ENCODE data around the gene ITIH5.

The ITIH5 gene

GRCh38 chr10:7583626-7584025, 83.1 kb downstream of the ITIH5 start:
- no peak for DNase-seq (ENCODE audit: low read depth)

GRCh38 chr10:7580520-7580919, 86.2 kb downstream of the ITIH5 start:
- DNase-seq (ENCODE audit: low read depth) = no peak

- no peak for DNase-seq (ENCODE audit: low read depth)
Observed at GRCh38 chr10:7579681-7580080, 87.1 kb downstream of the ITIH5 start.

- no peak for DNase-seq (ENCODE audit: low read depth)
Observed at GRCh38 chr10:7577579-7577978, 89.2 kb downstream of the ITIH5 start.

GRCh38 chr10:7577176-7577575, 89.6 kb downstream of the ITIH5 start:
- no peak for DNase-seq (ENCODE audit: low read depth)

GRCh38 chr10:7576340-7576739, 90.4 kb downstream of the ITIH5 start:
- DNase-seq (ENCODE audit: low read depth) = no peak

- DNase-seq (ENCODE audit: low read depth) = no peak
Observed at GRCh38 chr10:7572391-7572790, 94.4 kb downstream of the ITIH5 start.

- DNase-seq (ENCODE audit: low read depth) = no peak
Observed at GRCh38 chr10:7571981-7572380, 94.8 kb downstream of the ITIH5 start.

GRCh38 chr10:7567911-7568620, 98.7 kb downstream of the ITIH5 start:
- no peak for DNase-seq (ENCODE audit: low read depth)

GRCh38 chr10:7566891-7567290, 99.9 kb downstream of the ITIH5 start:
- DNase-seq (ENCODE audit: low read depth) = no peak

- DNase-seq (ENCODE audit: low read depth) = no peak
Observed at GRCh38 chr10:7565871-7566270, 100.9 kb downstream of the ITIH5 start.

- DNase-seq (ENCODE audit: low read depth) = no peak
Observed at GRCh38 chr10:7563770-7564169, 103.0 kb downstream of the ITIH5 start.

- no peak for DNase-seq (ENCODE audit: low read depth)
Observed at GRCh38 chr10:7563368-7563767, 103.4 kb downstream of the ITIH5 start.

GRCh38 chr10:7561985-7562384, 104.8 kb downstream of the ITIH5 start:
- DNase-seq (ENCODE audit: low read depth) = no peak

GRCh38 chr10:7561216-7561893, 105.4 kb downstream of the ITIH5 start:
- no peak for DNase-seq (ENCODE audit: low read depth)

GRCh38 chr10:7560519-7560918, 106.2 kb downstream of the ITIH5 start:
- no peak for DNase-seq (ENCODE audit: low read depth)

GRCh38 chr10:7559386-7559785, 107.4 kb downstream of the ITIH5 start:
- no peak for DNase-seq (ENCODE audit: low read depth)

GRCh38 chr10:7558036-7558435, 108.7 kb downstream of the ITIH5 start:
- DNase-seq (ENCODE audit: low read depth) = no peak

- DNase-seq (ENCODE audit: low read depth) = no peak
Observed at GRCh38 chr10:7553531-7553930, 113.2 kb downstream of the ITIH5 start.

- DNase-seq (ENCODE audit: low read depth) = no peak
Observed at GRCh38 chr10:7551950-7552716, 114.6 kb downstream of the ITIH5 start.

GRCh38 chr10:7551289-7551688, 115.5 kb downstream of the ITIH5 start:
- no peak for DNase-seq (ENCODE audit: low read depth)

- DNase-seq (ENCODE audit: low read depth) = no peak
Observed at GRCh38 chr10:7550013-7550412, 116.8 kb downstream of the ITIH5 start.

- no peak for DNase-seq (ENCODE audit: low read depth)
Observed at GRCh38 chr10:7547829-7548228, 118.9 kb downstream of the ITIH5 start.
